AG10803 (cell line): ENCODE results near the gene KARS1.

ENCODE experiments used
- DNase-seq: peaks from one replicate; pipeline ENCODE4 v3.0.0; 2010; ENCODE audit warnings: low read depth
- H3K4me3 ChIP-seq: 2 replicates; pipeline ENCODE4 v1.5.1; 2011; ENCODE audit warnings: mild to moderate bottlenecking, low read length, control low read depth
- CTCF ChIP-seq: conservative IDR thresholded peaks from 2 replicates; pipeline ENCODE4 v1.5.1; 2011; ENCODE audit warnings: mild to moderate bottlenecking, low read length, control low read depth, inconsistent platforms

KARS1 gene

GRCh38 chr16:75617121-75617520, 30.3 kb downstream of the KARS1 start:
- TF ChIP-seq CTCF: no peak

GRCh38 chr16:75616521-75617010, 30.9 kb downstream of the KARS1 start:
- DNase-seq: no peak
- TF ChIP-seq CTCF: no peak
- no peak overlapping the region for H3K4me3 ChIP-seq

More at GRCh38 chr16:75617121-75617520, 30.3 kb downstream of the KARS1 start:
- H3K4me3 ChIP-seq: no peak overlapping the region
- DNase-seq: no peak

GRCh38 chr16:75615619-75616018, 31.8 kb downstream of the KARS1 start:
- TF ChIP-seq CTCF: no peak
- no peak overlapping the region for H3K4me3 ChIP-seq
- DNase-seq: no peak

DNA sequence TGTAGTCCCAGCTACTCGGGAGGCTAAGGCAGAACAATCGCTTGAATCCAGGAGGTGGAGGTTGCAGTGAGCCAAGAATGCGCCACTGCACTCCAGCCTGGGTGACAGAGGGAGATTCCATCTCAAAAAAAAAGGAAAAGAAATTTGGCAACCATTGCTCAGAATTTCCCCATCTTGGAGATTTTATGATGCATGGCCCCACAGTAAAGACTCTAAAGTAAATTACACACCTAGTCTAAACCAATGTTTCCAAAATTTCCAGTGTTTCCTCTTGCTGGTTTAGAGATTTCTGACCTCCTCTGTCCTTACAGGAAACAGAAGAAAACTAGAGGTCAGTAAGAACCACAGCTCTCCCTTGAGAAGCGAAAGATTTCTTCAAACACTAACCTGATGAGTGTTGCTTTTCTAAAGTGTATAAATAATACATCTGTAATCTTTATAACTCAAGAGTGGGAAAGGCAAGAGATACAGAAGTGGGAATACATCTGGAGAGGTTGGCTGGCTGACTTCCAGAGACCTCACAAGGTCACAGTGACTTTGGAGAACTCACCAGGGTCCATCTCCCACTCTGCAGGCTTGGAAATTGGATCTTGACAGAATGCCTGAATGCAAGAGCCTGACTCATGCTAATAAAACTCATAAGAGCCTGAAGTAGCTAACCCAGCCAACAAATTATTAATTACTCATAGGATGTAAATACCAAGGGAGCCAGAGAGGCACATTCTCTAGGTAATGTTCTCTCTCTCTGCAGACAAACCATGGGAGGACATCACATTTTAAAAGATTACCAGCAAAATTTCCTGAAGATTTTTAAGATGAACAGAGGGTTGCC, 33.2 kb downstream of the KARS1 start:
- H3K4me3 ChIP-seq: no peak overlapping the region
- TF ChIP-seq CTCF: no peak
- DNase-seq: peak; percentile 42

GRCh38 chr16:75606507-75606906, 41.0 kb downstream of the KARS1 start:
- no peak for TF ChIP-seq CTCF
- DNase-seq: no peak
- no peak overlapping the region for H3K4me3 ChIP-seq

DNA sequence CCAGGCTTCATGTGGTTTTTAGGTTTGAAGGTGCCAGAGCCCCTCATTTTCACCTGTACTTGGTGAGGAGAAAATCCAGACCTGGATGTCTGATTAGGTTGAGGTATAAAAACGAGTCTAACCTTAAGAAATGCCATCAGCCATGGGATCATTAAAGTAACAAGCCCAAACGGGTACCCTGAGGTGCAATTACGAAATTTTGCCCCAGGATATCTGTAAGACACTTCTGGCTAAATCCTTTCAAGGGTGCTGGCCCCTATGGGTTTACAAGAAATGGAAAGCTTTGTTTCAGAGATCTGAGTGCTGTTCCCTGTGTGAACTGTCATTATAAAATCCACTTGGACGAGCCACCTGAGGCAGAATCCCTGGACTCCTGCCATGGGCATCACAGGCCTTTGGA, 44.2 kb downstream of the KARS1 start:
- no peak for DNase-seq
- no peak overlapping the region for H3K4me3 ChIP-seq
- no peak for TF ChIP-seq CTCF
